HG02678 (cell line): ENCODE data around the gene NUDCD3.
"Not testable (repeated sequence)": the region's sequence is repeated elsewhere in the genome, so short reads cannot be mapped to it uniquely, and the experiment has no call there.

Source experiments
- ATAC-seq: cut with Tn5 transposase; IDR thresholded peaks from one replicate; pipeline ENCODE4 v1.9.1; 2021; ENCODE audit warnings: mild to moderate bottlenecking, moderate library complexity; ENCODE audit not compliant: unreplicated experiment

The NUDCD3 gene

DNA sequence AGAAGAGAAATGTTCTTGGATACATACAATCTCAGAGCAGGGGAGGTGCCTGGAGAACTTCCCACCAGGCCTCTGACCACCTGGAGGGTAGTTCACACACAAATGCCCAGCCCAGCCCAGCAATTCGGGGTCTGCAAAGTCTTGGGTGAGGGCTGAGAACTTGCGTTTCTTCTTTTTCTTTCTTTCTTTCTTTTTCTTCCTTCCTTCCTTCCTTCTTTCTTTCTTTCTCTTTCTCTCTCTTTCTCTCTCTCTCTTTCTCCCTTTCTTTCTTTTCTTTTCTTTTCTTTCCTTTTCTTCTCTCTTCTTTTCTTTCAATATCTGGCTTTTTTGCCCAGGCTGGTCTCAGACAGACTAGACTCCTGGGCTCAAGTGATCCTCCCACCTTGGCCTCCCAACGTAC, 28.3 kb upstream of the NUDCD3 start:
- no peak for ATAC-seq

DNA sequence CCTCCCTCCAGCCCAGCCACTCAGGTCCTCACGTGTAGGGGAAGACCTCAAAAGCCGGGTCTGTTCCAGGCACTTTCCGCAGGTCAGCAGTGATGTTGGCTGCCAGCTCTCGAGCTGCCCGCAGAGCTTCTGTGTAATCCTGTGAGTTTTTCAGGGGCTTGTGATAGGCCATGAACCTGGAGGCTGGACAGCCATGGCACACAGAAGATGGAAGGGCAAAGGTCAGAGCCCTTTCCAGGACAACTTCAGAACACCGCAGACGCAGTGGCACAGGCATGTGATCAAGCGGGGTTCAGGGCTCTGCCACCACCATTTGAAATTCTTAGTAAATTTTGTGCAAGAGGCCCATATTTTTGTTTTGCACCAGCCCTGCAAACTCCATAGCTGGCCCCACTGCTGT, 26.7 kb upstream of the NUDCD3 start:
- ATAC-seq = no peak

DNA sequence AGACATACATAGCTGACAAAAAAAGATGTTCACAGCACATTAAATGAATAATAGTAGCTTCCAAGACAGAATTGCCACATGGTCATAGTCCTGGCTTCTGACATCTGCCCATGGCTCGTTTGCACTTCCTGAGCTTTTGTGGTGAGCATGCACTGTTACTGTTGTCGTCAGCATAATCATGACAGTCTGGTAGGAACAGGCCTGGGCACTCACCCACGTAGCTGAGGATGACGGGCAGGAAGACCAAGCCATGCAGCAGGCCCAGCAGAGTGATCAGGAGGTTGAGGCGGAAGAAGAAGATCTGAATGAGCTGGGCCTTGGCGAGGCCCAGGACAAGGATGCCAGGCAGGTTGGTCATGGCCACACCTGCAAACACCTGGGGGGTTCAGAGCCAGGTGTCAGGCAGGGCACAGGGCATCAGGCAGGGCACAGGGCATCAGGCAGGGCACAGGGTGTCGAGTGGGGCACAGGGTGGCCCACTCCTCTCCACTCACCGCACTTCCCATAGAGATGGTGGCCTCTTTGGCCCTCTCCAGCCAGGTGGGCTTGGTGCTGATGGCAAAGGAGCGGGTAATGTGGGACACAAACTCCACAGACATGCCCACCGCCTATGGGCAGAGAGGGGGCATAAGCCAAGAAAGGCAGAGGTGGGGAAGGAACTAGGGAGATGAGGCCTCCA, 25.3 kb upstream of the NUDCD3 start:
- no peak for ATAC-seq

DNA sequence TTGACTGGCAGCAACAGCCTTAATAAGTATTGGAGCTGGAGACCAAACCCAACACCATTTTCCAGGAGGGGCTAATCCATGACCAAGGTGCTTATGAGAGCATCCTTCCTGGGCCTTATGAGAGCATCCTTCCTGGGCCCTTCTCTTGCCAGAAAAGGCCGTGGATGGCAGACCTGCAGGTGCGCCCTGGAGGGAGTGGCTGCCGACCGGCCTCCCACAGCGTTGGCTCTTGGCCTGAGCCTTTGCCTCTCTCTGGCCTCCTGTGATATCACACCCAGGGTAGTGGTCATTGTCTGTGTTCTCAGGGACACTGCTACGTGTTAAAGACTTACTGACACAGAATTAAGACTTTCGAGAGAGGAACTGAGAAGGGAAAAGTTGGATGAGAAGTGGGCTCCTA, 22.3 kb upstream of the NUDCD3 start:
- ATAC-seq = no peak

DNA sequence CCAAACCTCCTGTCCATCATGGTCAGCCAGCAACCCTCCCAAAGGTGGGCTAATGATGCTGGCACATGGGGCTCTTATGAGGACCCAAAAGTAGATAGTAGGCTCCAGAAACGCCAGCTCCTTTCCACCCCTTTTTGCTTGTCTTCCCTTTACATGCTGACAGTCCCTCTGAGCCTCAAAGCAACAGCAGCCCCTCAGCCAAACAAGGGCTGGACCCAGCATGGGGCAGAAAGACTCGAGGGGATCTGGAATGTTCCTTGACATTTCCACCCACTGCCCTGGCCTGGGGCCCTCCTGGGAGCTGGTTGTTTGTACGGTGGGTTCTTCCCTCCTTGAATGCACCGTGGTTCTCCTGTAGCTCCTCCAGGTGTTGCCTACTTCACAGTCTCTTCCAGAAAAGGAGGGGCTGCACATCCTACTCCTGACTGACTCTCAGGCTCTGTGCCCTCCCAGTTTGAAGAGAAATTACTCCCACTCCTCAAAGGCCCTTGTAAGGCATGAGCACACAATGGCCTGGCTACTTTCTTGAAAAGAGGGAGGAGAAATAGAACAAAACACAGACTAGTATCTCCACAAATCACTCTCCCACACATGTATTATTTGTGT, 21.5 kb upstream of the NUDCD3 start:
- no peak for ATAC-seq

DNA sequence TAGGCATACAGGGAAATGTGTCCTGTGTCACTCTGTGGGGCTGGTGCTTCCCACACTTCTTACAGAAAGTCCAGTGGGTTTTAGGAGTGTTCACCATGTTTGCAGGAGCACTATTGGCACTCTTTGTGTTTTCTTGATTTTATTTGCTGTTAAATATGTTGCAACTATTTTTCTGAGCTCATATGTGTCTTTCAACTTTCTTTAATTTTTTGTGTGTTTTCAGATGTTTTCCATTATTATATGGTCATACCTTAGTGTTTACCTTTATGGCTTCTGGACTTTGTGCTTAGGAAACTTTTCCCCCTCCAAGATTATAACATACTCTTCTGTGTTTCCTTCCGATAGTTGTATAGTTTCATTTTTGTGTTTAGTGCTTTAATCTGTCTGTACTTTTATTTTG, 20.8 kb upstream of the NUDCD3 start:
- no peak for ATAC-seq

DNA sequence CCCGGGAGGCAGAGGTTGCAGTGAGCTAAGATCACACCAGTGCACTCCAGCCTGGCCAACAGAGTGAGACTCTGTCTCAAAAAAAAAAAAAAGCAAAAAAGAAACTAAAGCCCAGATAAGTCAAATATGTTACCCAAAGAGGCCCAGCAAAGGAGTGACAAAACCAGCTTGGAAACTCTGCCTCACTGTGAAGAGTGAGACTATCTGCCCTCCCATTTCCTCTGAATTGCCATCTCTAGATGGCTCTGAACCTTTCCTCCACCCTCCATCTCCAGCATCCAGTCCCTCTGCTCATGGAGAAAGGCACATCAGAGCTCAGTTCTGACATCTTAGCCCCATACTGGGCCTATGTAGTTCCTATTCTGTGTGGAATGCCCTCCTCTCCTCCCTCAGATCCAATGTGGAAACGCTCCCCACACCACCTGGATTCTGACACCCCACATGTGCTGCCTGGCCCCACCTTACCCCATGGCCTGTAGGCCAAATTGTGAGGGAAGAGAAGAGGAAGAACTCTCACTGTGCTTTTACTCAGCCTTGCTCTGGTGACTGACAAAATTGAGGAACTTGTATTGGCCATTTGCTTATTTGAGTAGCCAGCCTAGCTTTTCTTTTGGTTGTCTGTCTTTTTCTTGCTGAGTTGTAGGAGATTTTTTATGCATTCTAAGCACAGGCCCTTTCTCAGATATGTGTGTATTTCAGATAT, 18.0 kb upstream of the NUDCD3 start:
- no peak for ATAC-seq

DNA sequence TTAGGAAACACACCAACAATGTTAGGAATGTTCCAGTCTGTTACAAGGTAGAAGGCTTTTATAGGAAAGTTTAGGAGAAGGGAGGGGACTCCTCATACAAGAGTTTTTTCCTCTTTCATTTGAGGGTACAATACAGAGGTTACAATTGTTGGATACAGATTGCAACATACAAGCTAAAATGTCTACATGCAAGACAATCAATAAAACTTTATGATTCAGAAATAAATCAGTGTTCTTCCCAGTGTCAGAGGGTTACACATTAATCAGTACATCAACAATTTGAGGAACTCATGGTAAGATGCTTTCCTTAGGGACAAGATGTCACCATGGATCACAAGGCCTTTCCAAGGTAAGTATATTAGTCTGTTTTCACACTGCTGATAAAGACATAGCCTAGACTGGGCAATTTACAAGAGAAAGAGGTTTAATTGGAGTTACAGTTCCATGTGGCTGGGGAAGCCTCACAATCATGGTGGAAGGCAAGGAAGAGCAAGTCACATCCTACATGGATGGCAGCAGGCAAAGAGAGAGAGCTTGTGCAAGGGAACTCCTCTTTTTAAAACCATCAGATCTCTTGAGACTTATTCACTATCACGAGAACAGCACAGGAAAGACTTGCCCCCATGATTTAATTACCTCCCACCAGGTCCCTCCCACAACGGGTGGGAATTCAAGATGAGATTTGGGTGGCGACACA, 16.3 kb upstream of the NUDCD3 start:
- not testable (repeated sequence) for ATAC-seq

DNA sequence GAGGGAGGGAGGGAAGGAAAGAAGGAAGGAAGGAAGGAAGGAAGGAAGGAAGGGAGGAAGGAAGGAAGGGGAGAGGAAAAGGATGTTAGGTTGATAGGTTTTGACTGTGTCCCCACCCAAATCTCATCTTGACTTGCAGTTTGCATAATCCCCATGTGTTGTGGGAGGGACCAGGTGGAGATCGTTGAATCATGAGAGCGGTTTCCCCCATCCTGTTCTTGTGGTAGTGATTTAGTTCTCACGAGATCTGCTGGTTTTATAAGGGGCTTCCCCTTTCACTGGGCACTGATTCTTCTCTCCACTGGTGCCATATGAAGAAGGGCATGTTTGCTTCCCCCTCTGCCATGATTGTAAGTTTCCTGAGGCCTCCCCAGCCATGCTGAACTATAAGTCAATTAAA, 15.1 kb upstream of the NUDCD3 start:
- ATAC-seq = no peak

DNA sequence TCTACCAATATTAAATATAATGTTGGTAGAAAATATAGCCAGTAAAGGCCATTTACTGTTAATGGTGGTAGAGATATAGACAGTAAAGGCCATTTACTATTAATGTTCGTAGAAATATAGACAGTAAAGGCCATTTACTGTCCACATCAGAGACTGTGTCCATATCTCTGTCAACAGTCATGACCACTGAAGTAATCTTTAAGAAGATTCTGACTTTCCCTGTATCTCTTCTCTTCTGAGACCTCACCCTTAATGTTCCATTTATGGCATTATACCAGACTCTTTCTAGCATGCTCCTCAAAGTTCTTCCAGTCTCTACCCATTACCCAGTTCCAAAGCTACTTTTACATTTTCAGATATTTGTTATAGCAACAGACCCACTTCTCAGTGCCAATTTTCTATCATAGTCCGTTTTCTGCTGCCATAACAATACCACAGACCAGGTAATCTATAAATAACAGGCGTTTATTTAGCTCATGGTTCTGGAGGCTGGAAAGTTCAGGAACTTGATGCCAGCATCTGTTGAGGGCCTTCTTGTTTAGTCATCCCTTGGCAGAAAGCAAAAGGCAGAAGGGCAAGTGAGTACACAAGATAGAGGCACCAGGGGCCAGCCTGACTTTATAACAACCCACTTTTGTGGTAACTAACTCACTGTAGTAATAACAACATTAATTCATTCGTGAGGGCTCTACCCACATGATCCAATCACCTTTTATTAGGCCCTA, 7.9 kb upstream of the NUDCD3 start:
- ATAC-seq = no peak

DNA sequence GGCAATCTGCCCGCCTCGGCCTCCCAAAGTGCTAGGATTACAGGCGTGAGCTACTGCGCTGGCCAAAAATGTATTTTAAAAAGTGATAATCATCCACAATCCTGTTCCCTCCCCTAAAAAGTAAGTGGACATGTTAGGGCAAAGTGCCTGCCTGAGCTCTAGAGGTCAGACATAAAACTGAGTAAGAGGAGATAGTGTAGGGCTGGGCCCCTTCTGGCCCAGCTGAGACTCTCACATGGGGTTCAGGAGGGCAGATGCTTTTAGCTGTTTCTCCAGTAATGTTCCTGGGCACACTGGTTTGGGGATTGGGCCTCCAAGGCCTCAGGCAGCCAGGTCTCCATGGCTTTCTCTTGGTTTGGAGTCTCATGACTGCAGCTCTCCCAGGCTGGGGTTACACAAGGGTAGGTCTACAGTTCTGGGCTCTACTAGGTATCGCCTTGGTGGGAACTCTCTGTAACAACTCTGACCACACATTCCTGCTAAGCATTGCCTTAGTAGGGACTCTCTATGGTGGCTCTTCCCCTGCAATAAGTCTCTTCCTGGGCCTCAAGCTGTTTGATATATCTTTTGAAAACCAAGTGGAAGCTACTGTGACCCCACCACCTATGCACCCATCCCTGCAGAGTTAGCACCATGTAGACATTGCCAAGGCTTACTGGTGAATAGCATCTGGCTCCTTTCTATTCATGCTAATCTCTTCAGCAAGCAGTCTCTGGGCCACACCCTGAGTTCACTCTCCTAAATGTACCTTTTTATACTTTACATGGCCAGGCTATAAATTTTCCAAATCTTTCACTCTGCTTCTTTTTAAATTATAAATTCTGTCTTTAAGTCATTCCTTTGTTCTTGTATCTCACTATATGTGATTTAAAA, 6.9 kb upstream of the NUDCD3 start:
- no peak for ATAC-seq

DNA sequence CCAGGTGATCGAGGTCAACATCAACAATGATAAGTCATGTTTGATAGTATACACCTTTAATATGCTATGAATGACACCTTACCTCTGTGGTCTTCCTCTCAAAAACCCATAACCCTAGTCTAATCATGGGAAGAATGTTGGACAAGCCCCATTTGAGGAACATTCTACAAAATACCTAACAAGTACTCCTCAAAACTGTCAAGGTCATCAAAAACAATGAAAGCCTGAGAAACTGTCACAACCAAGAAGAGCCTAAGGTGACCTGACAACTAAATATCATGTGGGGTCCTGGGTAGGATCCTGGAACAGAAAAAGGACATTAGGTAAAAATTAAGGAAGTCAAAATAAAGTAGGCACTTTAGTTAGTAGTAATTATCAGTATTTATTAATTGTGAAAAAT, 5.9 kb upstream of the NUDCD3 start:
- ATAC-seq = no peak

DNA sequence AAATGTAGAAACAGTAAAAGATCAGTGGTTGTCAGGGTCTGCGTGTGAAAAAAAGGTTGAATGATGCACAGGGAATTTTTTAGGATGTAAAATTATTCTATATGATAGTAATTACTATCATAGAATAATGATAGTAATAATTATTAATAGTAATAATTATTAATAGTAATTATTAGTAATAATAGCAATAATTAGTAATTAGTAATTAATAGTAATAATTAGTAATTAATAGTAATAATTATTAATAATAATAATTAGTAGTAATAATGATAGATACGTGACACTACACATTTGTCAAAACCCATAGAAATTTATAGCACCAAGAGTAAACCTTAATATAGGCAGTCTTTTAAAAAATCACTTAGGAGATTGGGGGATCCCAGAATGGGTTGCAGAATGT, 4.5 kb upstream of the NUDCD3 start:
- no peak for ATAC-seq

DNA sequence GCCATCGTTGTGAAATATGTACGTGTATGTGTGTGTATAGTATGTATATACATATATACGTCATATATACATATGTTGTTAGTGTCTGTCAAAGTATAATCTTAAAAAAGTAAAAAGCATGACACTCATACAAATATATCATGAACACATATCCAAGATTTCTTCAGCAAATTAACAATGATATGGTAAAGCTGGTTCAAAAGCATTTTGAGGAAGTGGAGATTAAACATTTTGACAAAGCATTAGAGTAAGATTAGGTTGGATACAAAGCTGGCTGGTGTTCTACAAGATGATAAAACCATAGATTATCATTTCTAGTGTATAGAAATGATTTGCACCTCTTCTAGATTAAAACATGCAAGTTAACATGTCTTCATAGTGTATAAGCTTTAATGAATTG, 771 bp upstream of the NUDCD3 start:
- ATAC-seq = no peak

DNA sequence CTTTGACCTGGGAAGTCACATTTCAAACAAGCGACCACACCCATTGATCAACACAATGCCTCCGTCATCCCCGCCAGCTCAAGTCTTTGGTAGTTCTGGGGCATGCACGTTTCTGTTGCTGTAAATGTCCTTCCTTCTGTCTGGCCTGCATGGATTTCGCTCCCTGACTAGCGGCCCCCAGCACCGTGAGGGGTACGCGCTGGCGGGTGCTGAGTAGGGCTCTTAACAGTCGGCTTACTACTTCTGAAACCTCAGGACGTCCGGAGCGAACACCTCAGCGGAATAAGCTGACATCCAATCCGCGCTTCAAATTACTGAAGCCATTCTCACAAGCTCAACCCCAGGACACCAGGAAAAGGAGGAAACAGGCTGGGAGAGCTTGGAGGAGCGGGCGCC, 505 bp downstream of the NUDCD3 start:
- ATAC-seq = peak; percentile 25

DNA sequence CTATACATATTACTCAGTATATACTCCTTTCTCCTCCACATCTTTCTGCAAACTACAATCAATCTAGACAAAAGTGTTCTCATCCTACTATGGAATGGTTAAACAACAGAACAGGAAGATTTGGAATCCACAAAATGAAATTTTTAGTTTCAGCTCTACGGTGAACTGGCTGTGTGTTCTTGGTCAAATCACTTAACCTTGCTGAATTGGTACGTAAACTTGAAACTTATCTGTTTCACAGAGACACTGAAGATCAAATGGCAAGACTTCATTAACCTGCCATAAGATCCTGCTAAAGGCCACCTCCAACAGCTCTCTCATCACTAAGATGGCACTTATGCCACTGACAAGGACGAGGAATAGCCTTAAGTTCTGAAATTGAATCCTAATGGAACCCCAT, 1.5 kb downstream of the NUDCD3 start:
- ATAC-seq = no peak

DNA sequence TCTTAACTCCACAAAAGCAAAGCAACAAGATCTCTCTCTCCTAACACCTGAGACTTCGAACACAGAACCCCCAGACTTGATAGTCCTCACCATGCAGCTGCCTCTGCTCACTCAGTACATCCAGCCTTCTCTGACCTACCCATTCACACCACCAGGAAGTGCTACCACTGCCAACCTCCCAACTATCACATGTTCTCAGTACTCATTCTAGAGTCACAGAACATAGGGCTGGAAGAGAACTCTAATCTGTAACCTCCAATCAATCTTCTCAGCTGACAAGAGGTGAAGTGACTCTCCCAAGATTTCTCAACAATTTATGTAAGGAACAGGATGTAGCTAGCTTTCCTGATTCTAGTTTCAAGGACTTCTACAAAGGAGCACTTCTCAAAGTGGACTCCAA, 3.8 kb downstream of the NUDCD3 start:
- ATAC-seq = no peak

DNA sequence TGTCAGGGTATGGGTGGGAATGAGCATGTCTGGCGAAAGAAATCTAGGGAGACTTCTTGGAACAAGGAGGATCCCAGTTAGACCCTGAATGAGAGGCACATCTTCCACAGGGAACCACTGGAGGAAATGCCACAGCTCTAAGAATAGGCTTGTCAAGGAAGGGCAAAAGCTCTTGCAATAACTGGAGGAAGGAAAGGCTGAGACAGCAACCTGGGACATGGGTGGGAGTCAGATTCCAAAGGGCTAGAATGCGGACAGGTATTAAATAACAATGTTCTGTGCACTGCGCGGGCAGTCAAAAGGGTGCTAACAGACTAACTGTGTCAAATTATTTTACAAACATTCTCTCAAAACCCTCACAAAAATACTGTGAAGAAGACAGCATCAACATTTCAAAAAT, 4.5 kb downstream of the NUDCD3 start:
- ATAC-seq = no peak

DNA sequence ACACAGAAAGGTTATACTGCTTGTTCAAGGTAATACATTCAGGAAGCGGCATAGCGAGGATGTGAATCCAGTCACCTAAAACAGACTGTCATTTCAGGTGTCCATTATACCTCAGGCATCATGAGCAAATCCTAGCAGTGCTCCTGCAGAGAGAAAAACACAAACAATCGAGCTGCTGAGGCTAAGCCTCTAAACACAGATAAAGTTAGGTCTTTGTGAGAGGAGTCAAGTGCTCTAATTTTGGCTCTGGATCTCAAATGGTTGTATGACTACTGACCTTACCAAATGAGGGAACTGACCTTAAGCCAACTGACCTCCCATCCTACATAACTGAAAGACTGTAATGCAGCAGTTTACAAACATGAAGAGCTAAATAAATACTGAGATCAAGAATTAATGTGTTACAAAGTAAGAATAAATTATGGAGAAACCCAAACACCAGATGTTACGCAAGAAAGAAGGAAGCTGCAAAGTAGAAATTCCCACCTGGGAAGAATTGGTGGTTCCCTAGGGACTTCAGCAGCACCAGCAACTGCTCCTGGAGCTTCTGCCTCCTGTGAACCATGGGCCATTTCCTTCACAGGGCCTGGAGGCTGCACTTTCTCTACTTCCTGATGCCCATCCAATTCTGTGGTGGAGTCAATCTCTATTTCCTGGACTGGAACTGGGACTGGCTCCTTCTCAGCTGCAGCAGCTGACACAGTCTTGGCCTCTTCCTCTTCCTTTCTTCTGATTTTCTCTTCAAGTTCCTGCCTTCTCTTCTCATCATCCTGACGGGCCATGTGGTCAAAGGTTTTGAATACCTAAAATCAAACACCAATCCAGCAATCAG, 5.8 kb downstream of the NUDCD3 start:
- no peak for ATAC-seq
